ENCODE measurements around the gene SLC15A4. TPM values are rescaled to one million over a fixed set of nuclear protein-coding genes. Genes with fewer than 3 reads are reported as not detected.

Gene SLC15A4
- total and polyA plus RNA-seq, 2 of the 13 experiments (the other 11 are each of a cell fraction or from before 2014, with no cell fraction given) = 17.3 to 22.7 TPM

DNA sequence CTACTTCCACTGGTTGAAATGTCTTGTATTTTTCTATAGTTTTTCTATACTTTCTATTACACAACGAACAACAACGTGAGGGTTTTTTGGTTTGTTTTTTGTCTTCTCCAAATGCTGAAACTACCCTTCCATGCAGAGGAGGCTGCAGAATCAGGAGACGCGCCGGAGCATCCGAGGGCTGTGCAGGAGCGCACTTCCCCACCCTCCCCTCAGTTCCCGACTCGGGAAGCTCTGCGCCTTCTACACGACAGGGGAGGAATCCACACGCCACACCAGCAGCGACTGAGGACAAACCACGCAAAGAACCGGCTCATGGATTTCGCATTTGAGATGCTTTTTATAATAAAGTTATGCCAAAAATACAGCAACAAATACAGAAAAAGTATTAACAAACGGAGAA lies 30.9 kb downstream of the SLC15A4 start (continued):
- TF ChIP-seq, protein P1, sequence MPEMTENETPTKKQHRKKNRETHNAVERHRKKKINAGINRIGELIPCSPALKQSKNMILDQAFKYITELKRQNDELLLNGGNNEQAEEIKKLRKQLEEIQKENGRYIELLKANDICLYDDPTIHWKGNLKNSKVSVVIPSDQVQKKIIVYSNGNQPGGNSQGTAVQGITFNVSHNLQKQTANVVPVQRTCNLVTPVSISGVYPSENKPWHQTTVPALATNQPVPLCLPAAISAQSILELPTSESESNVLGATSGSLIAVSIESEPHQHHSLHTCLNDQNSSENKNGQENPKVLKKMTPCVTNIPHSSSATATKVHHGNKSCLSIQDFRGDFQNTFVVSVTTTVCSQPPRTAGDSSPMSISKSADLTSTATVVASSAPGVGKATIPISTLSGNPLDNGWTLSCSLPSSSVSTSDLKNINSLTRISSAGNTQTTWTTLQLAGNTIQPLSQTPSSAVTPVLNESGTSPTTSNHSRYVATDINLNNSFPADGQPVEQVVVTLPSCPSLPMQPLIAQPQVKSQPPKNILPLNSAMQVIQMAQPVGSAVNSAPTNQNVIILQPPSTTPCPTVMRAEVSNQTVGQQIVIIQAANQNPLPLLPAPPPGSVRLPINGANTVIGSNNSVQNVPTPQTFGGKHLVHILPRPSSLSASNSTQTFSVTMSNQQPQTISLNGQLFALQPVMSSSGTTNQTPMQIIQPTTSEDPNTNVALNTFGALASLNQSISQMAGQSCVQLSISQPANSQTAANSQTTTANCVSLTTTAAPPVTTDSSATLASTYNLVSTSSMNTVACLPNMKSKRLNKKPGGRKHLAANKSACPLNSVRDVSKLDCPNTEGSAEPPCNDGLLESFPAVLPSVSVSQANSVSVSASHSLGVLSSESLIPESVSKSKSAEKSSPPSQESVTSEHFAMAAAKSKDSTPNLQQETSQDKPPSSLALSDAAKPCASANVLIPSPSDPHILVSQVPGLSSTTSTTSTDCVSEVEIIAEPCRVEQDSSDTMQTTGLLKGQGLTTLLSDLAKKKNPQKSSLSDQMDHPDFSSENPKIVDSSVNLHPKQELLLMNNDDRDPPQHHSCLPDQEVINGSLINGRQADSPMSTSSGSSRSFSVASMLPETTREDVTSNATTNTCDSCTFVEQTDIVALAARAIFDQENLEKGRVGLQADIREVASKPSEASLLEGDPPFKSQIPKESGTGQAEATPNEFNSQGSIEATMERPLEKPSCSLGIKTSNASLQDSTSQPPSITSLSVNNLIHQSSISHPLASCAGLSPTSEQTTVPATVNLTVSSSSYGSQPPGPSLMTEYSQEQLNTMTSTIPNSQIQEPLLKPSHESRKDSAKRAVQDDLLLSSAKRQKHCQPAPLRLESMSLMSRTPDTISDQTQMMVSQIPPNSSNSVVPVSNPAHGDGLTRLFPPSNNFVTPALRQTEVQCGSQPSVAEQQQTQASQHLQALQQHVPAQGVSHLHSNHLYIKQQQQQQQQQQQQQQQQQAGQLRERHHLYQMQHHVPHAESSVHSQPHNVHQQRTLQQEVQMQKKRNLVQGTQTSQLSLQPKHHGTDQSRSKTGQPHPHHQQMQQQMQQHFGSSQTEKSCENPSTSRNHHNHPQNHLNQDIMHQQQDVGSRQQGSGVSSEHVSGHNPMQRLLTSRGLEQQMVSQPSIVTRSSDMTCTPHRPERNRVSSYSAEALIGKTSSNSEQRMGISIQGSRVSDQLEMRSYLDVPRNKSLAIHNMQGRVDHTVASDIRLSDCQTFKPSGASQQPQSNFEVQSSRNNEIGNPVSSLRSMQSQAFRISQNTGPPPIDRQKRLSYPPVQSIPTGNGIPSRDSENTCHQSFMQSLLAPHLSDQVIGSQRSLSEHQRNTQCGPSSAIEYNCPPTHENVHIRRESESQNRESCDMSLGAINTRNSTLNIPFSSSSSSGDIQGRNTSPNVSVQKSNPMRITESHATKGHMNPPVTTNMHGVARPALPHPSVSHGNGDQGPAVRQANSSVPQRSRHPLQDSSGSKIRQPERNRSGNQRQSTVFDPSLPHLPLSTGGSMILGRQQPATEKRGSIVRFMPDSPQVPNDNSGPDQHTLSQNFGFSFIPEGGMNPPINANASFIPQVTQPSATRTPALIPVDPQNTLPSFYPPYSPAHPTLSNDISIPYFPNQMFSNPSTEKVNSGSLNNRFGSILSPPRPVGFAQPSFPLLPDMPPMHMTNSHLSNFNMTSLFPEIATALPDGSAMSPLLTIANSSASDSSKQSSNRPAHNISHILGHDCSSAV (CRISPR knock-in tag; IDR thresholded peaks at IDR 0.05; ENCODE audit: borderline replicate concordance) = no peak
- TF ChIP-seq CREM (IDR thresholded peaks at IDR 0.05) (no peak), CREM (CRISPR knock-in tag; IDR thresholded peaks at IDR 0.05) (no peak)

- Histone ChIP-seq H3K79me2 (ENCODE audit: insufficient read depth, low read length) (no peaks in the 10 kb centered on the region), H4K20me1 (ENCODE audit: insufficient read depth, low read length) (0 out of 2 replicates have a peak, but pooled peaks cover 3% of the 10 kb centered on the region), H3K4me3 (replicated peaks in 1 of 3; ENCODE audit: insufficient read depth in 1 of 3, low read depth in 2 of 3, low read length in 3 of 3) (no peak overlapping the region), H3K27me3 (ENCODE audit: control insufficient read depth in 1 of 2, insufficient read depth in 2 of 2, low read length in 2 of 2) (no peaks in the 10 kb centered on the region), H3K27ac (ENCODE audit: extremely low read length, insufficient read depth, low read length) (no peak overlapping the region), H3K36me3 (replicated peaks in 1 of 2; ENCODE audit: control insufficient read depth in 1 of 2, insufficient read depth in 2 of 2, low read length in 2 of 2) (peaks cover 21 to 40% of the 10 kb centered on the region in 2 experiments), H3K9me3 (ENCODE audit: low read length) (no peaks in the 10 kb centered on the region), H3K4me1 (ENCODE audit: insufficient read depth, low read length) (no peaks in the 10 kb centered on the region), H3K9ac (ENCODE audit: insufficient read depth, low read depth, low read length) (no peak overlapping the region), H3K4me2 (ENCODE audit: low read depth, low read length) (no peak overlapping the region), H2AFZ (ENCODE audit: low read length) (no peak overlapping the region)
- intact Hi-C loops (cut with micrococcal nuclease; ENCODE audit: unreplicated experiment) (no loop called here), in situ Hi-C loops (cut with HindIII; ENCODE audit: extremely low pct_ligation_motif_present, low pct_unique_long_range_greater_than_20kb) (no loop called here)
- no TSS peak for BruUV-seq (replicated peaks)
- DNase-seq (ENCODE audit: low spot score) = no peak
- ChIA-PET POLR2A (no interaction called here), CTCF (ENCODE audit: low intra/inter-chr PET ratio, low total read pairs) (no interaction called here)
- 99% methylated on average over 14 of the region's 15 CpGs for WGBS (ENCODE audit: low lambda C conversion rate)
- ATAC-seq = no peak
- FAIRE-seq = no peak
- TF ChIP-seq ASH2L (IDR thresholded peaks at IDR 0.05; ENCODE audit: insufficient read length, low read depth, low read length) (no peak), FOXP4 (CRISPR knock-in tag; IDR thresholded peaks at IDR 0.05) (no peak), NAIF1 (CRISPR knock-in tag; IDR thresholded peaks at IDR 0.05; ENCODE audit: borderline replicate concordance) (no peak), ZMYM3 (CRISPR knock-in tag; IDR thresholded peaks at IDR 0.05) (no peak), ARNTL (CRISPR knock-in tag; IDR thresholded peaks at IDR 0.05) (no peak), TFDP1 (CRISPR knock-in tag; IDR thresholded peaks at IDR 0.05; ENCODE audit: borderline replicate concordance) (no peak), NFE2L2 (IDR thresholded peaks at IDR 0.05; ENCODE audit: low read length) (no peak), SMC3 (IDR thresholded peaks at IDR 0.05; ENCODE audit: low read length) (no peak)
- TF ChIP-seq, protein P2, sequence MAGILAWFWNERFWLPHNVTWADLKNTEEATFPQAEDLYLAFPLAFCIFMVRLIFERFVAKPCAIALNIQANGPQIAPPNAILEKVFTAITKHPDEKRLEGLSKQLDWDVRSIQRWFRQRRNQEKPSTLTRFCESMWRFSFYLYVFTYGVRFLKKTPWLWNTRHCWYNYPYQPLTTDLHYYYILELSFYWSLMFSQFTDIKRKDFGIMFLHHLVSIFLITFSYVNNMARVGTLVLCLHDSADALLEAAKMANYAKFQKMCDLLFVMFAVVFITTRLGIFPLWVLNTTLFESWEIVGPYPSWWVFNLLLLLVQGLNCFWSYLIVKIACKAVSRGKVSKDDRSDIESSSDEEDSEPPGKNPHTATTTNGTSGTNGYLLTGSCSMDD (CRISPR knock-in tag; IDR thresholded peaks at IDR 0.05) = no peak
Observed at GRCh38 chr12:128792398-128792797, 31.4 kb downstream of the SLC15A4 start.
